ENCODE data around the gene KRT10. TPM values are rescaled to one million over a fixed set of nuclear protein-coding genes. Genes with fewer than 3 reads are reported as not detected.

The KRT10 gene
- total and polyA plus RNA-seq, 2 donors (not counting 1 experiment from before 2014, with no cell fraction given): 14.7 to 32.9 TPM

- no peaks in the 10 kb centered on the region for H3K79me2 ChIP-seq (ENCODE audit: control insufficient read depth, insufficient read depth, low read length)
- TF ChIP-seq CTCF (IDR thresholded peaks at IDR 0.05) (no peak), EZH2 (IDR thresholded peaks at IDR 0.05; ENCODE audit: borderline replicate concordance, insufficient read depth, low read depth, low read length, poor library complexity, severe bottlenecking) (no peak)
- no peak overlapping the region for H3K4me3 ChIP-seq (ENCODE audit: control extremely low read depth in 1 of 5, extremely low read depth in 1 of 5, insufficient read depth in 1 of 5, low read depth in 2 of 5, low read length in 4 of 5)
- H4K20me1 ChIP-seq (ENCODE audit: control insufficient read depth, insufficient read depth, low read length, poor library complexity, severe bottlenecking): no peaks in the 10 kb centered on the region
- POLR2A ChIA-PET: no interaction called here
- CTCF ChIA-PET: interaction anchor here (1.0 to 1.2 kb wide), 2 partner anchors 10 to 497 kb away, joined by 3 to 4 read pairs; no protein-coding TSS in a partner anchor
- ATAC-seq (ENCODE audit: low read depth): no peak
- H3K27ac Mint-ChIP-seq: no peak overlapping the region
- peaks cover 0 to 30% (median 8%) of the 10 kb centered on the region in 4 experiments for H3K27me3 ChIP-seq (replicated peaks in 1 of 4; ENCODE audit: control extremely low read depth in 1 of 4, control insufficient read depth in 3 of 4, insufficient read depth in 4 of 4, low read length in 3 of 4)
- no peak for DNase-seq
- no peaks in the 10 kb centered on the region for H3K4me1 Mint-ChIP-seq
- no peaks in the 10 kb centered on the region for H3K9me3 Mint-ChIP-seq (ENCODE audit: insufficient read depth)
- WGBS (ENCODE audit: insufficient coverage): 97% methylated on average over 4 of the region's 10 CpGs
- peaks cover 52% of the 10 kb centered on the region for H3K27me3 Mint-ChIP-seq
- no peak overlapping the region for H2AFZ ChIP-seq (ENCODE audit: insufficient read depth, low read depth, low read length, poor library complexity, severe bottlenecking)
- no peaks in the 10 kb centered on the region for H3K36me3 ChIP-seq (replicated peaks in 1 of 2; ENCODE audit: control extremely low read depth in 1 of 2, control insufficient read depth in 1 of 2, extremely low read depth in 1 of 2, insufficient read depth in 2 of 2, low read length in 1 of 2)
- no peak overlapping the region for H3K27ac ChIP-seq (ENCODE audit: low read length in 2 of 2)
- no peak overlapping the region for H3K4me2 ChIP-seq (replicated peaks; ENCODE audit: low read depth, low read length, poor library complexity, severe bottlenecking)
- no peaks in the 10 kb centered on the region for H3K9me3 ChIP-seq (ENCODE audit: control extremely low read depth in 1 of 3, control insufficient read depth in 2 of 3, insufficient read depth in 1 of 3, low read length in 2 of 3)
- intact Hi-C loops (cut with micrococcal nuclease): no loop called here
- H3K9ac ChIP-seq (ENCODE audit: low read length): no peak overlapping the region
- peaks cover 0 to 4% of the 10 kb centered on the region in 2 donors for H3K4me1 ChIP-seq (ENCODE audit: control insufficient read depth in 2 of 2, insufficient read depth in 2 of 2, low read length in 2 of 2)
- H3K4me3 Mint-ChIP-seq: no peak overlapping the region
Observed at GRCh38 chr17:40795019-40795667, 27.3 kb downstream of the KRT10 start.

GRCh38 chr17:40794466-40794865, 27.9 kb downstream of the KRT10 start:
- CTCF ChIA-PET: interaction anchor here (1.2 kb wide), 1 partner anchor 496 kb away, joined by 4 read pairs; no protein-coding TSS in a partner anchor
- intact Hi-C loops (cut with micrococcal nuclease): loop anchor here (5.0 kb wide), 1 partner anchor 352 kb away; the partner anchor contains the start of gene IGFBP4
- Histone ChIP-seq H3K27me3 (replicated peaks in 1 of 4; ENCODE audit: control extremely low read depth in 1 of 4, control insufficient read depth in 3 of 4, insufficient read depth in 4 of 4, low read length in 3 of 4) (peaks cover 0 to 28% (median 4%) of the 10 kb centered on the region in 4 experiments), H2AFZ (ENCODE audit: insufficient read depth, low read depth, low read length, poor library complexity, severe bottlenecking) (no peak overlapping the region), H4K20me1 (ENCODE audit: control insufficient read depth, insufficient read depth, low read length, poor library complexity, severe bottlenecking) (no peaks in the 10 kb centered on the region), H3K9me3 (ENCODE audit: control extremely low read depth in 1 of 3, control insufficient read depth in 2 of 3, insufficient read depth in 1 of 3, low read length in 2 of 3) (no peaks in the 10 kb centered on the region), H3K79me2 (ENCODE audit: control insufficient read depth, insufficient read depth, low read length) (no peaks in the 10 kb centered on the region), H3K36me3 (replicated peaks in 1 of 2; ENCODE audit: control extremely low read depth in 1 of 2, control insufficient read depth in 1 of 2, extremely low read depth in 1 of 2, insufficient read depth in 2 of 2, low read length in 1 of 2) (no peaks in the 10 kb centered on the region), H3K4me2 (replicated peaks; ENCODE audit: low read depth, low read length, poor library complexity, severe bottlenecking) (no peak overlapping the region), H3K9ac (ENCODE audit: low read length) (no peak overlapping the region), H3K4me1 (ENCODE audit: control insufficient read depth in 2 of 2, insufficient read depth in 2 of 2, low read length in 2 of 2) (peaks cover 0 to 2% of the 10 kb centered on the region in 2 donors), H3K4me3 (ENCODE audit: control extremely low read depth in 1 of 5, extremely low read depth in 1 of 5, insufficient read depth in 1 of 5, low read depth in 2 of 5, low read length in 4 of 5) (no peak overlapping the region), H3K27ac (ENCODE audit: low read length in 2 of 2) (no peak overlapping the region)
- TF ChIP-seq EZH2 (IDR thresholded peaks at IDR 0.05; ENCODE audit: borderline replicate concordance, insufficient read depth, low read depth, low read length, poor library complexity, severe bottlenecking): no peak
- TF ChIP-seq CTCF (IDR thresholded peaks at IDR 0.05): no peak
- no peaks in the 10 kb centered on the region for H3K4me1 Mint-ChIP-seq
- H3K27me3 Mint-ChIP-seq: peaks cover 51% of the 10 kb centered on the region
- POLR2A ChIA-PET: no interaction called here
- H3K4me3 Mint-ChIP-seq: no peak overlapping the region
- no peak overlapping the region for H3K27ac Mint-ChIP-seq
- no peak for DNase-seq
- no CpG with 5 or more reads among the region's 2 CpGs for WGBS (ENCODE audit: insufficient coverage)
- H3K9me3 Mint-ChIP-seq (ENCODE audit: insufficient read depth): no peaks in the 10 kb centered on the region
- ATAC-seq (ENCODE audit: low read depth): no peak

Measured in B cell (primary cell).